BE2C (cell line): ENCODE data around the gene HOXC11.

Experiments
- DNase-seq: peaks from one replicate; pipeline ENCODE4 v3.0.0-alpha.2; 2020
- H3K27me3 ChIP-seq: fragments of 250-450 bp; sonication (Bioruptor Pico); 2 replicates; pipeline ENCODE4 v1.5.1; 2020; ENCODE audit warnings: mild to moderate bottlenecking
- H3K36me3 ChIP-seq: fragments of 250-450 bp; sonication (Bioruptor Pico); 2 replicates; pipeline ENCODE4 v1.5.1; 2020; ENCODE audit warnings: mild to moderate bottlenecking
- H3K4me1 ChIP-seq: fragments of 250-450 bp; sonication (Bioruptor Pico); 2 replicates; pipeline ENCODE4 v1.5.1; 2020
- H3K4me3 ChIP-seq: 2 replicates; pipeline ENCODE4 v1.5.1; 2011; ENCODE audit warnings: low read depth, low read length
- H3K9me3 ChIP-seq: fragments of 250-450 bp; sonication (Bioruptor Pico); 2 replicates; pipeline ENCODE4 v1.5.1; 2020
- TF ChIP-seq, protein P1 (sequence below): IDR thresholded peaks from 2 replicates; pipeline ENCODE4 v1.5.1; 2012; ENCODE audit warnings: mild to moderate bottlenecking, low read depth, low read length

HOXC11 gene

DNA sequence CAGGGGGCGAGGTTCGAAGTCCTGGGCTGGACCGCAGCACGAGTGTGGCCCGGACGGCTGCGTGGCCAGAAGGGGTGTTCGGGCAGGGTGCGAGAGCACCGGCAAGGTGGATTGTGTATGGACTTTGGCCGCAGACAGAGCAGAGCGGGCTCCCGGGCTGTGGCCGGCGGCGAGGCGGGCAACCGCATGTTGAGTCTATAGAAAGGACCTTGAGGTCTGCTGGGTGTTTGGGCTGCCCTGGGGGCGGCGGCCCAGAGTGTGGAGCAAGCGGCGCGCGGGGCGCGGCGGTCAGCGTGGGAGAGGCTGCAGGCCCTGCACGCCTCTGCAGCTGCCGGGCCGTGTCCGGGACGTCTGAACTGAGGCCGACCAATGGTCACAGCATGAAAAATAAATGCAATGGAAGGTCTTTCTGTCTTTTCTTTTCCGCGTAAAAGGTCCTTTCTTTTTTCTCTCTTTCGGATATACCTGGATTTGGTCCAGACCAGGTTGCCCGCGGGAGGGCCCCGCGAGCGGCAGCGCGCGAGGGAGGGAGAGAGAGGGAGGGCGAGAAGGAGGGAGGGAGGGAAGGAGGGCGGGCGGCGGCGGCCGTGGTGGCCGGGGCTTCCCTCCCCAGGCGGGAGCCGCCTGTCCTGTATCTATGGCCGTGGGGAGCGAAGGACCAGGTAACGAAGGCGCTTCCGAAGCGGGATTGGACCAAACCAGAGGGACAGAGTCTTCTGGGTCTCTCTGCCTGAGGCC, 21.5 kb downstream of the HOXC11 start:
- Histone ChIP-seq H3K4me1 (peaks cover 5% of the 10 kb centered on the region; the same call in 1 of the 2 replicates), H3K36me3 (no peaks in the 10 kb centered on the region), H3K9me3 (no peaks in the 10 kb centered on the region), H3K4me3 (peak overlapping the region; percentile 56; the same call in 1 of the 2 replicates), H3K27me3 (no peaks in the 10 kb centered on the region)
- TF ChIP-seq, protein P1, sequence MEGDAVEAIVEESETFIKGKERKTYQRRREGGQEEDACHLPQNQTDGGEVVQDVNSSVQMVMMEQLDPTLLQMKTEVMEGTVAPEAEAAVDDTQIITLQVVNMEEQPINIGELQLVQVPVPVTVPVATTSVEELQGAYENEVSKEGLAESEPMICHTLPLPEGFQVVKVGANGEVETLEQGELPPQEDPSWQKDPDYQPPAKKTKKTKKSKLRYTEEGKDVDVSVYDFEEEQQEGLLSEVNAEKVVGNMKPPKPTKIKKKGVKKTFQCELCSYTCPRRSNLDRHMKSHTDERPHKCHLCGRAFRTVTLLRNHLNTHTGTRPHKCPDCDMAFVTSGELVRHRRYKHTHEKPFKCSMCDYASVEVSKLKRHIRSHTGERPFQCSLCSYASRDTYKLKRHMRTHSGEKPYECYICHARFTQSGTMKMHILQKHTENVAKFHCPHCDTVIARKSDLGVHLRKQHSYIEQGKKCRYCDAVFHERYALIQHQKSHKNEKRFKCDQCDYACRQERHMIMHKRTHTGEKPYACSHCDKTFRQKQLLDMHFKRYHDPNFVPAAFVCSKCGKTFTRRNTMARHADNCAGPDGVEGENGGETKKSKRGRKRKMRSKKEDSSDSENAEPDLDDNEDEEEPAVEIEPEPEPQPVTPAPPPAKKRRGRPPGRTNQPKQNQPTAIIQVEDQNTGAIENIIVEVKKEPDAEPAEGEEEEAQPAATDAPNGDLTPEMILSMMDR: no peak
- DNase-seq: no peak

DNA sequence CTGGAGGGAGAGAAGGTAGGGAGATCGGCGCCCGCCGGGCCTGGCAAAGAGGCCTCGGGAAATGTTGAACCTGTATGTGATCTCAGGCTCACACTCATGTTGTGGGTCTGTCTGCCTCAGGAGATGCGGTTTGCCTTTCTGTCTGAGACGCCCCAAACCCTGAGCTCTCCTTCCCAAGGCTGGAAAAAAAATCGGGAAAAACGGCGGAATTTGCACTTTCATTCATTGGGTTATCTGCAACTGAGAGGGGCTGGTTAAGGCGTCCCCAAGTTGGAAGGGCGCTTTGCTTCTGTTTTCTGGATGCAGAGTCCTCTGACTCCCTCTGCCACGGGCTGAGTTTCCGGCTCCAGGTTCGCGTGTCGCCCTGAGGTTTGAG, 22.1 kb downstream of the HOXC11 start:
- no peak for DNase-seq
- TF ChIP-seq, protein P1: no peak
- Histone ChIP-seq H3K27me3 (no peaks in the 10 kb centered on the region), H3K4me1 (peaks cover 5% of the 10 kb centered on the region; the same call in 1 of the 2 replicates), H3K36me3 (no peaks in the 10 kb centered on the region), H3K4me3 (peak overlapping the region; percentile 56), H3K9me3 (no peaks in the 10 kb centered on the region)

DNA sequence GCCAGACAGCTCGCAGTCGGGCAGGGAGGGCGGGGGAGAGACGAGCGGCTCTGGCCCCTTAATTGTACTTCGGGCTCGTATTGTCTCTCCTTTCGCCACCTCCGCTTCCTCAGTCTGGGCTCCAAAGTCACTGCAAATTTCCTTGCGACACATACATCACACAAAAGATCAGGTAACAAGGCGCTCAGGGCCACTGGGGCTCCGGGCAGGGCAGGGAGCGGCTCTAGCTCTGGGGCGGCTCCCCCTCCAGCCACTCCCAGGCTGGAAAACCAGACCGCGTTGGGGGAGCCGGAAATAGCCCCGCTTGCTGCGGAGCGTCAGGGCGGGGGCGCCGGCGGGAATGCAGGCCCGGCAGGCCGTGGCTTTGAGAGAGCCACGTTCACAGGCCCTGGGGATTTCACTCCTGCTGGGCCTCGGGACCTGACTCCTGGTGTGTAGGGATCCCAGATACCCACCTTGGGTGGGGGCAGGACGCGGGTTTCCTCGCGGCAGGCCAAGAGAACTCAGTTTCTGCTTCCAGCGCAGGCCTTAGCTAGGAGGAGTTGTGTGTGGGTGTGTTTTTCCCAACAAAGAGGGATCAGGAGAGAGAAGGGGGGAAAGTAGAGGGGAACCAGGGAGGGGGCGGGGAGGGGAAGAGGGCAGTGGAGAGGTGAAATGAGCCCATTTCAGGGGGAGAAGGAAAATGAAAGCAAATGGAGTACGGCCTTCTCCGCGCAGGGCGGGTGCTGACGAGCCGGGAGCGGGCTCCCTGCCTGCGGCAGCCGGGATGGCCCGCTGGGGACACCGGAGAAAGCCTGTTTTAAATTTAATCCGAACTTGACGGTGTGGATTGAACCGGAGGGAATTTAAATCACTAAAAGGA, 22.7 kb downstream of the HOXC11 start:
- peak; percentile 75 for DNase-seq
- TF ChIP-seq, protein P1: no peak
- H3K27me3 ChIP-seq: no peaks in the 10 kb centered on the region
- peaks cover 5% of the 10 kb centered on the region; the same call in 1 of the 2 replicates for H3K4me1 ChIP-seq
- H3K9me3 ChIP-seq: no peaks in the 10 kb centered on the region
- H3K4me3 ChIP-seq: peak overlapping the region; percentile 56
- H3K36me3 ChIP-seq: no peaks in the 10 kb centered on the region

DNA sequence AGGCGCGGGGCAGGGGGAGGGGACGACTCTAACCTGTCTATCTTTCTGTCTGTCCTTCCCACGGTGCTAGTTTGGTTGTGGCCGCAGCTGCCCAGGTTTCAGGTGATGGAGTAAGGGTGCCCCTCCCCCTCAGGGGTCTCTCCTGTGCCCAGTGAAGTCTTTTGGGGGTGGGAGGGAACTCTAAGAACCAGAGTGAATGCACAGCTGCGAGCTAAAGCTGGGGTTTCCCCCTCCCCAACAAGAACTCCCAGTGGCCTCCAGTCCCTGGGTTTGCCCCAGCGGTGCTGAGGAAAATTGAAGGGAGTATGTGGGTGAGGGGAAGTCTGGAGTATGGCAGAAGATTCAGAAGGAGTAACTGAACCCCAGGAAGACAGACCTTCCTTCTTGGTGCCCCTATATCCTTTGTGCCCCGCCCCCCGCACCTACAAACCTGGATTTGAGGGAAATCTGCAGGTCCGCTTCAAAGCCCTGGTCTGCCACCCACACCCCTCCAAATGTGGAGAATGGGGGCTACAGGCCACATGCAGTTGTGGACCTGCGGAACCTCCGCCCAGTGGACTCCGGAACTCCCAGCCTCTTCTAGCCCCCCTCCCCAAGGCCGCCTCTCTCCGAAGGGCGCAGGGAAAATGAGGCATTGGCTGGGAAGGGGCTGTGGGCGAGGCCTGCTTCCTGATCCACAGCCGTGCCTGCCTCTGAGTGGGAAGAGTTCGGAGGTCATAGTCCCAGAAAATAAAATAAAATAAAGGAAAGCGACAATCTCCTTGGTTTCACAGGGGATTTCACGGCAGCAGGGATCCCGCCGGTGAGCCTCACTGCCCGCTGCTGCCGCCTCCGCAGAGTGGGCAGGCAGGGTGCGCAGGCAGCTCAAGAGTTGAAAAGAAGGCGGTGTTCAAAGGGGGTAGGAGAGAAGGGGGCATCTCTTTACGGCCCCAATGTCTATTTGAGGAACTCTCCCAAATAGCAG, 23.6 kb downstream of the HOXC11 start:
- DNase-seq: no peak
- H3K4me3 ChIP-seq: peak overlapping the region; percentile 56
- H3K36me3 ChIP-seq: no peaks in the 10 kb centered on the region
- H3K9me3 ChIP-seq: no peaks in the 10 kb centered on the region
- H3K27me3 ChIP-seq: no peaks in the 10 kb centered on the region
- TF ChIP-seq, protein P1: no peak
- peaks cover 5% of the 10 kb centered on the region; the same call in 1 of the 2 replicates for H3K4me1 ChIP-seq

DNA sequence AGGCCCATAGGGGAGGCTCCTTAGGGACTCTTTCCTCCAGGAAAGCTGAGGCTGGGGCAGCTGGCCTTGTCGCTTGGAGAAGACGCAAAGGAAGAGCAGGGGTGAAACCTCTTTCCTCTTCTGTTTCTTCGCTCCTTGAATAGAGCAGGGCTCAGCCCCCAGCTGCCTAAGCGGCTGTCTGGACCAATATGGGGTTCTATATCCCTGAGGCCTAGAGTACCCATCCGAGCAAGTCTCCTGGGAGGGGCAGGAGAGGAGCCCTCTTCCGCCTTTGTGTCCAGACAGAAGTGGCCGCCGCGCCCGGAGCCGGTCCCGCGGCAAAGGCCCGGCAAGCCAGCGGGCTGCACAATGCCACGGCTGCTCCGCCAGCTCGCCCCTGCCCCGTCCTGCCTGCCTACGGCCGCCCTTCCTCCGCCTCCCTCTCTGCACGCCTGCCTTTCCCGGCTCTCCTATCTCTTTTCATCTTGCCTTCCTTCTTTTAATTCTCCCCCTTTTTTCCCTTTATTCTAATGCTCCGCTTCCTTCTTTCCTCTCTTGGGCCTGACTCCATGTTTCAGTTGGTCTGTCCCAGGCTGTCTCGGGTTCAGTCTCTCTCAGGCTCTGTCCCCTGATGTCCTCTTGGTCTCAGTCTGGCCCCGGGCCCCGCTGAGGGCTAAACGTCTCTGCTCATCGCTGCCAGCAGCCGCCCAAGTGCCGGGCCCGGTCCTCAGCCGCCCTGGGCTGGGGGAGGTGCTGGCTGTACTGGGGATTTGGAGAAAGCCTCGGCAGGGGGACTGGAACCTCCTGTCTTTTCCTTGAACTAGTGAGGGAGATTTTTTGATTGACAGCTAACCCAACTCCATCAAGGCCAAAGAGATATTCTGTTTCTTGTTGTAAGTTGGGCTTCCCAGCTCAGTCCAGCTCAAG, 24.5 kb downstream of the HOXC11 start:
- Histone ChIP-seq H3K9me3 (no peaks in the 10 kb centered on the region), H3K27me3 (no peaks in the 10 kb centered on the region), H3K4me3 (peak overlapping the region; percentile 95), H3K4me1 (peaks cover 5% of the 10 kb centered on the region; the same call in 1 of the 2 replicates), H3K36me3 (no peaks in the 10 kb centered on the region)
- peak; percentile 58 for DNase-seq
- TF ChIP-seq, protein P1: no peak
